Neural progenitor cell (in vitro differentiated cells): ENCODE measurements around the gene OXLD1. TPM values are rescaled to one million over a fixed set of nuclear protein-coding genes. Genes with fewer than 3 reads are reported as not detected.

Experiments
- DNase-seq: peaks from one replicate; pipeline ENCODE4 v3.0.0-alpha.2; 2016; ENCODE audit warnings: low spot score
- H2AFZ ChIP-seq: fragments of 200-600 bp; sonication (generic); replicated peaks from 2 replicates; pipeline ENCODE4 v1.6.1; 2016; ENCODE audit warnings: antibody characterized with exemption
- H3F3A ChIP-seq: fragments of 200-600 bp; sonication (generic); 2 replicates; pipeline ENCODE4 v1.6.1; 2016; ENCODE audit warnings: antibody characterized with exemption, low read depth
- H3K27ac ChIP-seq: fragments of 200-600 bp; sonication (generic); 2 replicates; pipeline ENCODE4 v1.5.1; 2016; ENCODE audit warnings: mild to moderate bottlenecking
- H3K27me3 ChIP-seq: fragments of 200-600 bp; sonication (generic); 2 replicates; pipeline ENCODE4 v1.6.1; 2016; ENCODE audit warnings: mild to moderate bottlenecking, moderate library complexity
- H3K36me3 ChIP-seq: fragments of 200-600 bp; sonication (generic); 2 replicates; pipeline ENCODE4 v1.5.1; 2016
- H3K4me1 ChIP-seq: fragments of 200-600 bp; sonication (generic); 2 replicates; pipeline ENCODE4 v1.6.1; 2016; ENCODE audit warnings: mixed run types
- H3K4me2 ChIP-seq: fragments of 200-600 bp; sonication (generic); 2 replicates; pipeline ENCODE4 v1.6.1; 2016
- H3K4me3 ChIP-seq: fragments of 200-600 bp; sonication (generic); 2 replicates; pipeline ENCODE4 v1.5.1; 2016
- H3K79me2 ChIP-seq: fragments of 200-600 bp; sonication (generic); 2 replicates; pipeline ENCODE4 v1.6.1; 2016; ENCODE audit warnings: low read depth
- H3K9ac ChIP-seq: fragments of 200-600 bp; sonication (generic); 2 replicates; pipeline ENCODE4 v1.6.1; 2016
- H3K9me3 ChIP-seq: fragments of 200-600 bp; sonication (generic); 2 replicates; pipeline ENCODE4 v1.5.1; 2016; ENCODE audit warnings: low read depth
- H4K20me1 ChIP-seq: fragments of 200-600 bp; sonication (generic); 2 replicates; pipeline ENCODE4 v1.6.1; 2016; ENCODE audit warnings: low read depth
- H3K27ac Mint-ChIP-seq: 3 replicates; pipeline ENCODE4 v1.8.0; 2021; ENCODE audit warnings: mixed read lengths
- H3K27me3 Mint-ChIP-seq: 2 replicates; pipeline ENCODE4 v1.8.0; 2022; ENCODE audit warnings: low read depth, mild to moderate bottlenecking, inconsistent platforms, moderate library complexity, mixed read lengths; ENCODE audit not compliant: insufficient read depth
- H3K36me3 Mint-ChIP-seq: 3 replicates; pipeline ENCODE4 v1.8.0; 2021; ENCODE audit warnings: mixed read lengths
- H3K4me1 Mint-ChIP-seq: 3 replicates; pipeline ENCODE4 v1.8.0; 2021; ENCODE audit warnings: mixed read lengths
- H3K4me3 Mint-ChIP-seq: 3 replicates; pipeline ENCODE4 v1.8.0; 2021; ENCODE audit warnings: mild to moderate bottlenecking, moderate library complexity, mixed read lengths
- H3K9me3 Mint-ChIP-seq: 3 replicates; pipeline ENCODE4 v1.8.0; 2020; ENCODE audit warnings: mixed read lengths
- EZH2 ChIP-seq: fragments of 200-600 bp; sonication (generic); IDR thresholded peaks from 2 replicates; pipeline ENCODE4 v1.6.1; 2017; ENCODE audit warnings: antibody characterized with exemption, mild to moderate bottlenecking, moderate library complexity
- EZH2phosphoT487 ChIP-seq: fragments of 200-600 bp; sonication (generic); IDR thresholded peaks from 2 replicates; pipeline ENCODE4 v1.6.1; 2017; ENCODE audit warnings: antibody characterized with exemption
- total RNA-seq: library from RNA; depleted of rRNA; stranded (reverse); fragments of >200 nt; gene quantifications from 2 replicates; pipeline ENCODE4 v1.2.3, GENCODE V29; 2015; ENCODE audit warnings: low replicate concordance
- TF ChIP-seq, protein P1 (sequence below): fragments of 200-600 bp; sonication (generic); IDR thresholded peaks from 2 replicates; pipeline ENCODE4 v1.5.1; 2017; ENCODE audit warnings: antibody characterized with exemption, mild to moderate bottlenecking

The OXLD1 gene
- total RNA-seq, 1 donor from 2014 or later, result 11.9 TPM

DNA sequence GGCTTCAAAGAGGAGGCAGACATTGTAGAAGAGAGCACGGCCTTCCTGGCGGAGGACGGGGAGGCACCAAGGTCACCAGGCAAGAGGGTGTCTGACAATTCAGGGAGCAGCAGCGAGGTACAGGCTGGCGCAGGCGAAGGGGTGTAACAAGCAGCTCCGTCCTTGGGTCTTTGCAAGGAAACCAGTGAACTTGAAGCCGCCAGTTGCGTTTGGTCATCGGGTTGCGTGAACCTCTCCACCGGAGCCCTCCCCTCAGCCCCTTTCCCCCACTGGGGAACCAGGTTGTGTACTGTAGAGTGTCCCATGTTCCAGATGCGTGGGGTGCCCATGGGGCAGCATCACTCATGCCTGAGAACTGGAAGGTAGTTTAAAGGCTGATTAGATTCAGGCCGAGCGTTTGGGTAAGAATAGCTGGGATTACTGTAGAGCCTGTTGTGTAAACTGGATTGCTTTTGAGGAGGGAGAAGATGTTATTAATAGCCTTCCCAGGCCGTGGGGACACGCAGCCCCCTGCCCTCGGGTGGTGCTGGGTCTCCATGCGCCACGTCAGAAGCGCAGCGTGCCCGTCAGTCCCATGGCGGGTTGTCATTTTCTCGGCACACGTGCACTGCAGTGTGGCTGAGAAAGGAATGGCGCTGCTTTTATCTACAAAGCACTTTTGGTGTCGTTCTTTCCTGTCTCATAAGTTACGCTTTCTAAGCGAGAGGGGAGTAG is 39.3 kb upstream of the OXLD1 start:
- H3K27me3 Mint-ChIP-seq, result peaks cover 7% of the 10 kb centered on the region
- H3K4me1 ChIP-seq, result peaks cover 23% of the 10 kb centered on the region
- no peak overlapping the region for H3K27ac ChIP-seq
- no peak overlapping the region for H3K4me3 ChIP-seq
- peaks cover 22% of the 10 kb centered on the region for H4K20me1 ChIP-seq
- TF ChIP-seq, protein P1, sequence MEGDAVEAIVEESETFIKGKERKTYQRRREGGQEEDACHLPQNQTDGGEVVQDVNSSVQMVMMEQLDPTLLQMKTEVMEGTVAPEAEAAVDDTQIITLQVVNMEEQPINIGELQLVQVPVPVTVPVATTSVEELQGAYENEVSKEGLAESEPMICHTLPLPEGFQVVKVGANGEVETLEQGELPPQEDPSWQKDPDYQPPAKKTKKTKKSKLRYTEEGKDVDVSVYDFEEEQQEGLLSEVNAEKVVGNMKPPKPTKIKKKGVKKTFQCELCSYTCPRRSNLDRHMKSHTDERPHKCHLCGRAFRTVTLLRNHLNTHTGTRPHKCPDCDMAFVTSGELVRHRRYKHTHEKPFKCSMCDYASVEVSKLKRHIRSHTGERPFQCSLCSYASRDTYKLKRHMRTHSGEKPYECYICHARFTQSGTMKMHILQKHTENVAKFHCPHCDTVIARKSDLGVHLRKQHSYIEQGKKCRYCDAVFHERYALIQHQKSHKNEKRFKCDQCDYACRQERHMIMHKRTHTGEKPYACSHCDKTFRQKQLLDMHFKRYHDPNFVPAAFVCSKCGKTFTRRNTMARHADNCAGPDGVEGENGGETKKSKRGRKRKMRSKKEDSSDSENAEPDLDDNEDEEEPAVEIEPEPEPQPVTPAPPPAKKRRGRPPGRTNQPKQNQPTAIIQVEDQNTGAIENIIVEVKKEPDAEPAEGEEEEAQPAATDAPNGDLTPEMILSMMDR, result no peak
- TF ChIP-seq EZH2phosphoT487 (no peak), EZH2 (no peak)
- no peak overlapping the region for H2AFZ ChIP-seq
- H3K4me3 Mint-ChIP-seq, result peak overlapping the region; percentile 77
- H3K9me3 ChIP-seq, result no peaks in the 10 kb centered on the region
- peaks cover 13% of the 10 kb centered on the region for H3K36me3 Mint-ChIP-seq
- no peaks in the 10 kb centered on the region for H3K9me3 Mint-ChIP-seq
- no peak overlapping the region for H3K27ac Mint-ChIP-seq
- no peak for DNase-seq
- H3K4me1 Mint-ChIP-seq, result peaks cover 25% of the 10 kb centered on the region
- H3F3A ChIP-seq, result peaks cover 32% of the 10 kb centered on the region
- H3K36me3 ChIP-seq, result no peaks in the 10 kb centered on the region
- peaks cover 9% of the 10 kb centered on the region for H3K27me3 ChIP-seq
- peaks cover 49% of the 10 kb centered on the region for H3K79me2 ChIP-seq
- H3K4me2 ChIP-seq, result no peak overlapping the region
- H3K9ac ChIP-seq, result no peak overlapping the region

DNA sequence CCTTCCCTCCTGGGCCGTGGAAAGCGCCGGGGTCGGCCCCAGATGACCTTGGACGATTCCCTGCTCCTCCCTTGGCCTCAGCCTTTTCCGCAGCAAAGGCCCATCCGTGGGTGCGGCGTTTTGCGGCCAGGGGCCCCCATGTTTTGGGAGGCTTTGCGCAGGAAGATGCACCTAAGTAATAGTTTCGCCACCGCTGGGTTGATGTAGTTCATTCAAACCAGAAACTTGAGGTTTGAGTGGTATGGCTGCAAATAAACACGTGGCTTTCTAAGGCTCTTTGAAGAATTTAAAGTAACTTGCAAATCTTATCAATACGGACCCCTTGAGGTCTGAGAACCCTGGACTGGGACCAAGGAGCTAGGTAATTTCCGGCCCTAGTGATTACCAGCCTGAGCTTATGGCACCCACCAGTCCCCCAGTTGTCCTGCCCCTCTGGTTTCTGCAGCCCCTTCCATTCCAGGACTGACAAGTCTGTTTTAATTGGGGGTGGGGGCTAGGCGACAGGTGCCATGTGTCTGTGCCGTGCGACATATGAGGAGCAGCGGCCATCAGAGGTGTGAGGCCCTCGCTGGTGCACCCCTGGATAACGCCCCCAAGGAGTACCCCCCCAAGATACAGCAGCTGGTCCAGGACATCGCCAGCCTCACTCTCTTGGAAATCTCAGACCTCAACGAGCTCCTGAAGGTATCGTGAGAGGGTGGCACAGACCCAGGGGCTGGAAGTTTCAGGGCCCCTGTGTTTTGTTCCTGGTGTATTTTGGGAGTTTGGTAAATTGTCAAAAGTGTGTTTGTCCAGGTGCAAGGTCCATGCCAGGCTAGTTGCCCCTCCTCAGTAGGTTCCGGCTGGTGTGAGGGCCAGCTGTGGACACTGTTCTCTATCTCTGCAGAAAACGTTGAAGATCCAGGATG is 37.6 kb upstream of the OXLD1 start:
- peak overlapping the region; percentile 86 for H3K4me3 Mint-ChIP-seq
- H3K4me1 ChIP-seq, result peaks cover 14% of the 10 kb centered on the region
- peaks cover 7% of the 10 kb centered on the region for H3K27me3 Mint-ChIP-seq
- TF ChIP-seq EZH2phosphoT487 (no peak), EZH2 (no peak)
- TF ChIP-seq, protein P1, result no peak
- no peaks in the 10 kb centered on the region for H3K36me3 ChIP-seq
- H3K79me2 ChIP-seq, result peaks cover 64% of the 10 kb centered on the region
- peak overlapping the region; percentile 30 for H2AFZ ChIP-seq
- H3K4me2 ChIP-seq, result peak overlapping the region; percentile 96
- H3K27me3 ChIP-seq, result no peaks in the 10 kb centered on the region
- H3K36me3 Mint-ChIP-seq, result peaks cover 16% of the 10 kb centered on the region
- peaks cover 23% of the 10 kb centered on the region for H3K4me1 Mint-ChIP-seq
- H4K20me1 ChIP-seq, result peaks cover 29% of the 10 kb centered on the region
- H3F3A ChIP-seq, result peaks cover 20% of the 10 kb centered on the region
- DNase-seq, result no peak
- no peak overlapping the region for H3K27ac ChIP-seq
- H3K9me3 Mint-ChIP-seq, result no peaks in the 10 kb centered on the region
- H3K9me3 ChIP-seq, result no peaks in the 10 kb centered on the region
- no peak overlapping the region for H3K27ac Mint-ChIP-seq
- H3K9ac ChIP-seq, result peak overlapping the region; percentile 99
- H3K4me3 ChIP-seq, result peak overlapping the region; percentile 92

GRCh38 chr17:81702934-81703746 is 36.7 kb upstream of the OXLD1 start, which contains the start of gene MRPL12:
Gene MRPL12, plus strand, starts transcription at chr17:81703367. Its CDS starts 135 bp downstream, at chr17:81703502.
- peak within 1 kb of the TSS; percentile 99 for H3K9ac ChIP-seq
- H3K4me3 Mint-ChIP-seq, result peak within 1 kb of the TSS; percentile 96
- no peaks in the 10 kb centered on the region for H3K9me3 ChIP-seq
- H3K4me1 Mint-ChIP-seq, result peaks cover 23% of the 10 kb centered on the region
- peaks cover 36% of the 10 kb centered on the region for H4K20me1 ChIP-seq
- H3K4me3 ChIP-seq, result peak within 1 kb of the TSS; percentile 92
- no peak for TF ChIP-seq EZH2phosphoT487
- TF ChIP-seq, protein P1, result no peak
- no peak for TF ChIP-seq EZH2
- peak within 1 kb of the TSS; percentile 80 for H3K27ac ChIP-seq
- peak within 1 kb of the TSS; percentile 96 for H3K4me2 ChIP-seq
- peak; percentile 99 for DNase-seq
- peak within 1 kb of the TSS; percentile 75 for H2AFZ ChIP-seq
- peak within 1 kb of the TSS; percentile 93 for H3K27ac Mint-ChIP-seq
- peaks cover 7% of the 10 kb centered on the region for H3K27me3 Mint-ChIP-seq
- peaks cover 16% of the 10 kb centered on the region for H3F3A ChIP-seq
- H3K36me3 Mint-ChIP-seq, result peaks cover 22% of the 10 kb centered on the region
- H3K9me3 Mint-ChIP-seq, result peaks cover 2% of the 10 kb centered on the region
- H3K36me3 ChIP-seq, result no peaks in the 10 kb centered on the region
- H3K4me1 ChIP-seq, result peaks cover 14% of the 10 kb centered on the region
- H3K27me3 ChIP-seq, result no peaks in the 10 kb centered on the region
- peaks cover 70% of the 10 kb centered on the region for H3K79me2 ChIP-seq
